PFSK-1 (cell line): ENCODE results near the gene FAAP20.

Experiments used
- FOXP2 ChIP-seq: optimal IDR thresholded peaks from 2 replicates; pipeline ENCODE3; 2011; ENCODE audit warnings: borderline replicate concordance, control low read depth, inconsistent platforms; ENCODE audit not compliant: insufficient read depth; ENCODE audit errors: extremely low read length, extremely low read depth
- POLR2AphosphoS5 ChIP-seq: IDR thresholded peaks from 2 replicates; pipeline ENCODE4 v1.6.1; 2012; ENCODE audit warnings: low read depth, mild to moderate bottlenecking, control low read depth, low read length, moderate library complexity
- REST ChIP-seq, 2 experiments: IDR thresholded peaks; 2 replicates each; pipeline versions ENCODE4 v1.6.1 to v1.8.0; 2011 to 2012; ENCODE audit warnings: low read depth in 2 of 2, low read length in 2 of 2, control low read depth in 1 of 2, inconsistent platforms in 1 of 2, mild to moderate bottlenecking in 1 of 2, moderate library complexity in 1 of 2; ENCODE audit not compliant: insufficient read depth in 1 of 2
- SIN3A ChIP-seq: IDR thresholded peaks from 2 replicates; pipeline ENCODE4 v1.6.1; 2012; ENCODE audit warnings: mild to moderate bottlenecking, low read length, moderate library complexity, borderline replicate concordance; ENCODE audit not compliant: insufficient read depth
- TAF1 ChIP-seq: IDR thresholded peaks from 2 replicates; pipeline ENCODE4 v1.6.1; 2012; ENCODE audit warnings: low read length, control low read depth, borderline replicate concordance; ENCODE audit not compliant: insufficient read depth

FAAP20 gene

GRCh38 chr1:2186901-2187300 lies 7.7 kb downstream of the FAAP20 start:
- TF ChIP-seq FOXP2 (no peak), SIN3A (no peak), TAF1 (no peak), REST (IDR thresholded peaks at IDR 0.05; ENCODE audit: insufficient read depth in 1 of 2, low read depth in 2 of 2, low read length in 2 of 2) (no peak), POLR2AphosphoS5 (no peak)

- TF ChIP-seq TAF1: no peak
- TF ChIP-seq FOXP2: no peak
- TF ChIP-seq POLR2AphosphoS5: no peak
Observed at GRCh38 chr1:2185880-2186855, 8.4 kb downstream of the FAAP20 start.

DNA sequence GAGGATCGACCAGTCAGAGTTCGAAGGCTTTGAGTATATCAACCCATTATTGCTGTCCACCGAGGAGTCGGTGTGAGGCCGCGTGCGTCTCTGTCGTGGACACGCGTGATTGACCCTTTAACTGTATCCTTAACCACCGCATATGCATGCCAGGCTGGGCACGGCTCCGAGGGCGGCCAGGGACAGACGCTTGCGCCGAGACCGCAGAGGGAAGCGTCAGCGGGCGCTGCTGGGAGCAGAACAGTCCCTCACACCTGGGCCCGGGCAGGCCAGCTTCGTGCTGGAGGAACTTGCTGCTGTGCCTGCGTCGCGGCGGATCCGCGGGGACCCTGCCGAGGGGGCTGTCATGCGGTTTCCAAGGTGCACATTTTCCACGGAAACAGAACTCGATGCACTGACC lies 9.6 kb downstream of the FAAP20 start:
- TF ChIP-seq FOXP2 (no peak), REST (IDR thresholded peaks at IDR 0.05; ENCODE audit: insufficient read depth in 1 of 2, low read depth in 2 of 2, low read length in 2 of 2) (no peak), POLR2AphosphoS5 (no peak), SIN3A (no peak), TAF1 (no peak)

GRCh38 chr1:2184531-2184930 lies 10.0 kb downstream of the FAAP20 start:
- TF ChIP-seq FOXP2 (no peak), SIN3A (no peak), REST (IDR thresholded peaks at IDR 0.05; ENCODE audit: insufficient read depth in 1 of 2, low read depth in 2 of 2, low read length in 2 of 2) (no peak), TAF1 (no peak), POLR2AphosphoS5 (no peak)

GRCh38 chr1:2183937-2184334 lies 10.6 kb downstream of the FAAP20 start:
- no peak for TF ChIP-seq TAF1
- TF ChIP-seq REST (IDR thresholded peaks at IDR 0.05; ENCODE audit: insufficient read depth in 1 of 2, low read depth in 2 of 2, low read length in 2 of 2): no peak
- TF ChIP-seq SIN3A: no peak
- no peak for TF ChIP-seq POLR2AphosphoS5
- TF ChIP-seq FOXP2: no peak
